Loucy (cell line): ENCODE results near the gene SLC16A8.

Source experiments
- EZH2phosphoT487 ChIP-seq: fragments of 200-600 bp; IDR thresholded peaks from 2 replicates; pipeline ENCODE4 v1.6.1; 2018; ENCODE audit warnings: antibody characterized with exemption, mild to moderate bottlenecking, moderate library complexity, borderline replicate concordance
- TF ChIP-seq, protein P1 (sequence below): fragments of 200-600 bp; sonication (generic); conservative IDR thresholded peaks from 2 replicates; pipeline ENCODE4 v1.5.1; 2014; ENCODE audit warnings: mild to moderate bottlenecking, antibody characterized with exemption, low read length

DNA sequence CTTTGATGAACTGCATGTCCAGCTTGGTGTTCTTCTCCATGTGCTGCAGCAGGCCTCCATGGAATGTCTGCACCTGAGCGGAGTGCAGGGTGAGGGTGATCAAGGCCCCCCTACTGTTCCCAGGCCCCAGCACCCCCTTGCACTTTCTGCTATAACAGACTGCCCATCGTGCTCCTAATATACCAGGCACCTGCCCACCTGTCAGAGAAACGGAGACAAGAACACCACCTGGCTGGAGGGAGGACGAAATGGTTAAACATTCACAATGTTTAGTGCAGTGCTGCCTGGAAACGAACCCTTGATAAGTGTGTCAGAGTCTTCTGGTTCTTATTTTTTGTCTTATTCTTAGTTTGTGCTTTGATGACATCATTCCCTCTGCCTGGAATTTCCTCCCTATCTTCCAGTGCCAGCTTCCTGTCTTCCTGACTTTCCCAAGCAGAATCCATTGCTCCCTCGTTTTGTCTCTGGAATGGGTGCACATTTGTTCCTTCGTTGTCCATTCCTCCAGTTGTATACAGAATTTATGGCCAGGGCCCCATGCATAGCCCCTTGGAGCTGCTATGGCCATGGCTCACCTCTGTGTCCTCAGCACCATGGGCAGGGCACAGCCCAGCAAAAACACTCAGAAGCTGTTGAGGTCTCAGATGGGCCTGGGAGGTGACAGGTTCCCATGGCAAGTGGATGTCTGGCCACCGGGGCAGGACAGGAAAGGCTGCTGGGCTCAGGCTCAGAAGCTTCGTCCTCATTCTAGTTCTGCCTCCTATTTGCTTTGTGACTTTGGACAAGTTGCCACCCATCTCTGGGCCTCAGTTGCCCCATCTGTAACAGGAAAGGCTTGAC lies 14.6 kb upstream of the SLC16A8 start:
- TF ChIP-seq, protein P1, sequence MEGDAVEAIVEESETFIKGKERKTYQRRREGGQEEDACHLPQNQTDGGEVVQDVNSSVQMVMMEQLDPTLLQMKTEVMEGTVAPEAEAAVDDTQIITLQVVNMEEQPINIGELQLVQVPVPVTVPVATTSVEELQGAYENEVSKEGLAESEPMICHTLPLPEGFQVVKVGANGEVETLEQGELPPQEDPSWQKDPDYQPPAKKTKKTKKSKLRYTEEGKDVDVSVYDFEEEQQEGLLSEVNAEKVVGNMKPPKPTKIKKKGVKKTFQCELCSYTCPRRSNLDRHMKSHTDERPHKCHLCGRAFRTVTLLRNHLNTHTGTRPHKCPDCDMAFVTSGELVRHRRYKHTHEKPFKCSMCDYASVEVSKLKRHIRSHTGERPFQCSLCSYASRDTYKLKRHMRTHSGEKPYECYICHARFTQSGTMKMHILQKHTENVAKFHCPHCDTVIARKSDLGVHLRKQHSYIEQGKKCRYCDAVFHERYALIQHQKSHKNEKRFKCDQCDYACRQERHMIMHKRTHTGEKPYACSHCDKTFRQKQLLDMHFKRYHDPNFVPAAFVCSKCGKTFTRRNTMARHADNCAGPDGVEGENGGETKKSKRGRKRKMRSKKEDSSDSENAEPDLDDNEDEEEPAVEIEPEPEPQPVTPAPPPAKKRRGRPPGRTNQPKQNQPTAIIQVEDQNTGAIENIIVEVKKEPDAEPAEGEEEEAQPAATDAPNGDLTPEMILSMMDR: no peak
- no peak for TF ChIP-seq EZH2phosphoT487
